ENCODE results near the gene SPACA6.

The SPACA6 gene

GRCh38 chr19:51706296-51706695 is 13.2 kb downstream of the SPACA6 start:
- no peak for TF ChIP-seq CTCF (IDR thresholded peaks at IDR 0.05; ENCODE audit: low read depth, low read length, missing control alignments)
- no peak for DNase-seq (ENCODE audit: low read depth)
- H3K4me3 ChIP-seq (ENCODE audit: low read depth, low read length): no peak overlapping the region

DNA sequence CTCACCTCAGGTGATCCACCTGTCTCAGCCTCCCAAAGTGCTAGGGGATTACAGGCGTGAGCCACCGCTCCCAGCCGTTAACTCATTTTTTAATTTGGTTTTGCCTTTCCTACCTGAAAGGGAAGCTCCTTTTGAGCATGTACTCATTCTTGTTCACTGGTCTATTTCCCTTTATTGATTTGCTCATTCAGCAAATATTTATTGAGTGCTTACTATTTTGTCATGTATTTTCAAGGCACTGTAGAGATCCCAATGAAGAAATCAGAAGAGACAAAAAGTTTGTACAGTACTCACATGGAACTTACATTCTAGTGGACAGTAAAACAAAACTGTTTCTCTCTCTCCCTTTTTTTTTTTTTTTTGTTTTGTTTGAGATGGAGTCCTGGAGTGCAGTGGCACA is 13.8 kb downstream of the SPACA6 start:
- TF ChIP-seq CTCF (IDR thresholded peaks at IDR 0.05; ENCODE audit: low read depth, low read length, missing control alignments): no peak

GRCh38 chr19:51708811-51709210 is 15.7 kb downstream of the SPACA6 start:
- no peak for TF ChIP-seq CTCF (IDR thresholded peaks at IDR 0.05; ENCODE audit: low read depth, low read length, missing control alignments)
- H3K4me3 ChIP-seq (ENCODE audit: low read depth, low read length): no peak overlapping the region
- DNase-seq (ENCODE audit: low read depth): no peak

More for the DNA sequence above, 13.8 kb downstream of the SPACA6 start:
- no peak for DNase-seq (ENCODE audit: low read depth)
- no peak overlapping the region for H3K4me3 ChIP-seq (ENCODE audit: low read depth, low read length)

DNA sequence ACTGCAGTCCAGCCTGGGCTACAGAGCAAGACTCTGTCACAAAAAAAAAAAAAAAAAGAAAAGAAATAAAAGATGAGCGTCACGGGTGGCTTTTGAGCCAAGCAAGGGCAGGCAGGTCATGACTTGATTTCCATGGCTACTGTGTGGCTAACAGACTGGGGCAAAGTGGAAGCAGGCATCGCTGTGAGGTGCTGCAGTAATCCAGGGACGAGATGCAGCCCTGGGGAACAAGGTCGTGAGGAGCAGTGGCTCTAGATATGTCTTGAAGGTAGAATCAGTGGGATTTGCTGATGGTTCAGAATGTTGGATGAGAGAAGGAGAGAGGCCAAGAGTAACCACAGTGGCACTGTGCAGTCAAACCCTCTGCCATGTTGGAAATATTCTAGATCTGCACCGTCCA is 16.4 kb downstream of the SPACA6 start:
- no peak for TF ChIP-seq CTCF (IDR thresholded peaks at IDR 0.05; ENCODE audit: low read depth, low read length, missing control alignments)
- H3K4me3 ChIP-seq (ENCODE audit: low read depth, low read length): no peak overlapping the region
- no peak for DNase-seq (ENCODE audit: low read depth)

DNA sequence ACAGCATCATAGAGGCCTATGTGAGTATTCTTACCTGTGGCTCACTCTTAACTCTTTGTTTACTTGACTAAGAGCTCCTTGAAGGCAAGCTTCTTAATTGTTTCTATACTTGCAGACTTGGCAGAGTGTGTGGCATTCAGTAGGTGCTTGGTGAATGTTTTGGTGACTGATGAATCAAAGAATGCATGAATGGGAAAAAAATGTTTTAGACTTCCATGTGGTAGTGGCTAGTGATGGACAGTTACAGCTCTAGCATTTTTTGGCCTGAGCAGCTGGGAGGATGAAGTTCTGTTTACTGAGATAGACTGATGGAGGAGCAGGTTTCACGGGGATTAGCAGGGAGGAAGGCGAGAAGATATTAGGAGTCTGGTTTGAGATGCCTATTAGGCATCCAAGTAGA is 17.0 kb downstream of the SPACA6 start:
- no peak for DNase-seq (ENCODE audit: low read depth)
- no peak for TF ChIP-seq CTCF (IDR thresholded peaks at IDR 0.05; ENCODE audit: low read depth, low read length, missing control alignments)
- H3K4me3 ChIP-seq (ENCODE audit: low read depth, low read length): no peak overlapping the region

- DNase-seq (ENCODE audit: low read depth): no peak
- no peak overlapping the region for H3K4me3 ChIP-seq (ENCODE audit: low read depth, low read length)
- TF ChIP-seq CTCF (IDR thresholded peaks at IDR 0.05; ENCODE audit: low read depth, low read length, missing control alignments): no peak
These were observed 18.6 kb downstream of the SPACA6 start for GRCh38 chr19:51711702-51712101.

DNA sequence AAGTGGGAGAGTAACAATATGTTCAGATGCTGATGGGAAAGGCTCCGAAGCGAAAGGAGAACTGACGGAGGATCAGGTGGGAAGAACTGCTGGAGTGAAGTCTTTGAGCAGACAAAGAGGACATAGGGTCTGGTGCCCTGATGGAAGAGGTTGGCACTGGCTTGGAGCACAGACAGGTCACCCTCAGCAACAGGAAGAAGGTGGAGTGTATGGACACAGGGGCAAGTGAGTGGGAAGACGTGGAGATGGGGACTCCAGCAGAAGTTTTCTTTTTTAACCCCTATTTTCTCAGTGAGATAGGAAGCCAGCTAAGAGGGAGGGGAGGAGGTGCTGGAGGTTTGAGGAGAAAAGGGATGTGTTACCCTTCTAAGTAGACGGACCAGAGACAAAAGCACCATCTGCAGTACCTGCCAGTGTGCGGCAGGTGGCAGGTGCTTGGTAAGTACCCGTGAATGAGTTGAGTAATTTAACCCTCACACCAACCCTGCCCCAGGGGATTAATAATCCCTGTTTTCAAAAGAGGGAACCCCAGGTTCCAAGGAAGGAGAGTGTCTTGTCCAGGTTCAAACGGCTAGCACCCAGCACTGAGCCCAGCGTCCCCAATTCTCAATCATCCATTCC is 19.4 kb downstream of the SPACA6 start:
- no peak overlapping the region for H3K4me3 ChIP-seq (ENCODE audit: low read depth, low read length)
- TF ChIP-seq CTCF (IDR thresholded peaks at IDR 0.05; ENCODE audit: low read depth, low read length, missing control alignments): peak; percentile 64
- DNase-seq (ENCODE audit: low read depth): no peak
